Upper lobe of right lung (tissue), 1 donor: ENCODE measurements around the gene TMSB15B. TPM values are rescaled to one million over a fixed set of nuclear protein-coding genes. Genes with fewer than 3 reads are reported as not detected.
"Not testable (repeated sequence)": the region's sequence is repeated elsewhere in the genome, so short reads cannot be mapped to it uniquely, and the experiment has no call there.

Experiments used
- ATAC-seq: fragments of 200-7000 bp; cut with Tn5 transposase; one replicate; pipeline ENCODE4 v1.9.1; 2020; ENCODE audit warnings: mild to moderate bottlenecking, moderate library complexity
- DNase-seq: peaks from one replicate; pipeline ENCODE4 v3.0.0-alpha.2; 2020
- H3K27ac ChIP-seq: fragments of 200-600 bp; one replicate; pipeline ENCODE4 v1.8.0; 2022
- H3K27me3 ChIP-seq: fragments of 200-600 bp; one replicate; pipeline ENCODE4 v1.8.0; 2022; ENCODE audit warnings: mild to moderate bottlenecking
- H3K36me3 ChIP-seq: fragments of 200-600 bp; one replicate; pipeline ENCODE4 v1.8.0; 2022
- H3K4me1 ChIP-seq: fragments of 200-600 bp; one replicate; pipeline ENCODE4 v1.8.0; 2022
- H3K4me3 ChIP-seq: fragments of 200-600 bp; one replicate; pipeline ENCODE4 v1.8.0; 2022; ENCODE audit warnings: mild to moderate bottlenecking
- H3K9me3 ChIP-seq: fragments of 200-600 bp; one replicate; pipeline ENCODE4 v1.8.0; 2022
- CTCF ChIP-seq: fragments of 200-600 bp; IDR thresholded peaks from one replicate; pipeline ENCODE4 v1.8.0; 2022; ENCODE audit warnings: antibody characterized with exemption
- intact Hi-C: fragments of 100-400 bp; cut with DNase I; formaldehyde crosslinking; loops from one replicate; pipeline ENCODE4 v1.11.0; 2022
- long read RNA-seq: library from polyadenylated mRNA; unstranded; transcript quantifications from one replicate; pipeline ENCODE4 v2.0.0, GENCODE V29; 2021
- total RNA-seq: library from RNA; stranded (reverse); fragmentation: NEBNext Ultra II Directional; extraction: Animal tissue kit (Norgen Biotek cat#: 25700); gene quantifications from one replicate; pipeline ENCODE4 v1.2.1, GENCODE V29; 2021
- donor health status: DM: no; HTN: yes; CAD: no; lungs with severe emphysema.

The TMSB15B gene
- total RNA-seq: 1.6 TPM
- long read RNA-seq, partial matches to known transcripts: 0 of 1 reads
- long read RNA-seq, other reads (novel, unspliced or antisense): 1 of 1 reads

- H3K9me3 ChIP-seq, H3K36me3 ChIP-seq, H3K4me3 ChIP-seq, intact Hi-C loops, H3K27ac ChIP-seq, H3K4me1 ChIP-seq, DNase-seq, H3K27me3 ChIP-seq: not testable (repeated sequence)
- peak; percentile 92 for ATAC-seq
Observed at GRCh38 chrX:103962411-103963278, at the start of gene TMSB15B. TMSB15B (plus strand) TSS chrX:103962627.

- Histone ChIP-seq H3K27me3 (no peaks in the 10 kb centered on the region), H3K9me3 (no peaks in the 10 kb centered on the region), H3K27ac (no peak overlapping the region), H3K36me3 (no peaks in the 10 kb centered on the region), H3K4me1 (no peaks in the 10 kb centered on the region), H3K4me3 (no peak overlapping the region)
- ATAC-seq (no peak), DNase-seq (no peak)
- intact Hi-C loops: no loop called here
- no peak for TF ChIP-seq CTCF
Observed at GRCh38 chrX:103913356-103914020, 48.9 kb upstream of the TMSB15B start.

GRCh38 chrX:103918050-103918449 is 44.4 kb upstream of the TMSB15B start:
- intact Hi-C loops: no loop called here
- Histone ChIP-seq H3K4me1 (no peaks in the 10 kb centered on the region), H3K4me3 (peak overlapping the region; percentile 59), H3K27ac (no peak overlapping the region), H3K9me3 (no peaks in the 10 kb centered on the region), H3K27me3 (no peaks in the 10 kb centered on the region), H3K36me3 (no peaks in the 10 kb centered on the region)
- DNase-seq (no peak), ATAC-seq (peak; percentile 80)
- TF ChIP-seq CTCF: peak; percentile 52

GRCh38 chrX:103918571-103919269 is 43.7 kb upstream of the TMSB15B start:
- Histone ChIP-seq H3K27me3 (no peaks in the 10 kb centered on the region), H3K36me3 (no peaks in the 10 kb centered on the region), H3K27ac (peak overlapping the region; percentile 66), H3K4me3 (peak overlapping the region; percentile 59), H3K4me1 (no peaks in the 10 kb centered on the region), H3K9me3 (no peaks in the 10 kb centered on the region)
- peak; percentile 93 for ATAC-seq
- TF ChIP-seq CTCF: no peak
- intact Hi-C loops: no loop called here
- peak; percentile 78 for DNase-seq

- intact Hi-C loops: no loop called here
- DNase-seq (no peak), ATAC-seq (peak; percentile 76)
- peak; percentile 35 for TF ChIP-seq CTCF
- no peaks in the 10 kb centered on the region for H3K27me3 ChIP-seq
- H3K36me3 ChIP-seq: no peaks in the 10 kb centered on the region
- H3K4me1 ChIP-seq: no peaks in the 10 kb centered on the region
- peak overlapping the region; percentile 59 for H3K4me3 ChIP-seq
- no peaks in the 10 kb centered on the region for H3K9me3 ChIP-seq
- peak overlapping the region; percentile 66 for H3K27ac ChIP-seq
Observed at GRCh38 chrX:103919270-103919637, 43.2 kb upstream of the TMSB15B start.

GRCh38 chrX:103920515-103920914 is 41.9 kb upstream of the TMSB15B start:
- H3K4me3 ChIP-seq, H3K27me3 ChIP-seq, DNase-seq, H3K27ac ChIP-seq, H3K9me3 ChIP-seq, intact Hi-C loops, H3K36me3 ChIP-seq, H3K4me1 ChIP-seq, ATAC-seq: not testable (repeated sequence)
